Stimulated activated CD4-positive, alpha-beta T cell treated with anti-CD3 and anti-CD28 coated beads, Interleukin-12 subunit alpha, Interleukin-12 subunit beta, amount 100 ng/mL, for 48 hours (primary cell): ENCODE results near the gene SLC24A5.
A peak's percentile ranks its signal among the peaks of the same experiment; 100 is the strongest.

Experiments used
- DNase-seq, 3 donors: peaks; one replicate each; pipeline ENCODE4 v3.0.0-alpha.2; 2020; ENCODE audit warnings: low read depth in 2 of 3, low spot score in 1 of 3

The SLC24A5 gene

GRCh38 chr15:48109856-48110531, 10.8 kb upstream of the SLC24A5 start:
- DNase-seq: no peak

- DNase-seq: no peak
Observed at GRCh38 chr15:48112242-48112641, 8.5 kb upstream of the SLC24A5 start.

- no peak for DNase-seq
Observed at GRCh38 chr15:48119277-48119676, 1.5 kb upstream of the SLC24A5 start.

- DNase-seq: no peak
Observed at GRCh38 chr15:48121849-48122248, 1.1 kb downstream of the SLC24A5 start.

- DNase-seq: no peak
Observed at GRCh38 chr15:48126667-48127355, 6.0 kb downstream of the SLC24A5 start.

GRCh38 chr15:48131324-48131723, 10.5 kb downstream of the SLC24A5 start:
- DNase-seq: no peak

GRCh38 chr15:48132874-48133273, 12.1 kb downstream of the SLC24A5 start:
- DNase-seq: no peak

GRCh38 chr15:48143856-48144255, 23.1 kb downstream of the SLC24A5 start:
- no peak for DNase-seq

- no peak for DNase-seq
Observed at GRCh38 chr15:48144889-48145288, 24.1 kb downstream of the SLC24A5 start.

GRCh38 chr15:48145923-48146322, 25.1 kb downstream of the SLC24A5 start:
- DNase-seq: no peak

GRCh38 chr15:48147358-48147757, 26.6 kb downstream of the SLC24A5 start:
- DNase-seq: no peak

- DNase-seq: no peak
Observed at GRCh38 chr15:48149858-48150257, 29.1 kb downstream of the SLC24A5 start.

- no peak for DNase-seq
Observed at GRCh38 chr15:48153526-48153925, 32.7 kb downstream of the SLC24A5 start.

- DNase-seq: no peak
Observed at GRCh38 chr15:48168616-48169015, 47.8 kb downstream of the SLC24A5 start.

GRCh38 chr15:48170981-48171380, 50.2 kb downstream of the SLC24A5 start:
- DNase-seq: no peak

GRCh38 chr15:48175126-48175525, 54.3 kb downstream of the SLC24A5 start:
- DNase-seq: no peak

- no peak for DNase-seq
Observed at GRCh38 chr15:48176112-48176511, 55.3 kb downstream of the SLC24A5 start.

- no peak for DNase-seq
Observed at GRCh38 chr15:48176957-48177356, 56.2 kb downstream of the SLC24A5 start.

GRCh38 chr15:48177383-48177765, 56.6 kb downstream of the SLC24A5 start:
- DNase-seq: no peak

GRCh38 chr15:48177766-48178647, 57.2 kb downstream of the SLC24A5 start, which contains the start of gene MYEF2:
Gene MYEF2, minus strand, starts transcription at chr15:48178295. Its CDS starts 58 bp downstream, at chr15:48178237.
- DNase-seq: peak; percentile 48 to 60 (median 57)

- no peak for DNase-seq
Observed at GRCh38 chr15:48178648-48178931, 57.8 kb downstream of the SLC24A5 start.

GRCh38 chr15:48182749-48183148, 62.0 kb downstream of the SLC24A5 start:
- DNase-seq: no peak
